Skin epidermis (tissue), 12 donors: ENCODE measurements around the gene COL23A1.
"Not testable (repeated sequence)": the region's sequence is repeated elsewhere in the genome, so short reads cannot be mapped to it uniquely, and the experiment has no call there.

Experiments
- H3K27ac ChIP-seq, 21 experiments: fragments of 200-600 bp; sonication (generic) in 11 of 21; one replicate each; pipeline ENCODE4 v1.5.0; 2020; ENCODE audit warnings: mild to moderate bottlenecking in 3 of 21, inconsistent platforms in 2 of 21, moderate library complexity in 2 of 21
- H3K4me3 ChIP-seq, 7 experiments: fragments of 200-600 bp; sonication (generic) in 2 of 7; one replicate each; pipeline ENCODE4 v1.5.0; 2020; ENCODE audit warnings: inconsistent platforms in 2 of 7, mild to moderate bottlenecking in 2 of 7, moderate library complexity in 1 of 7

Gene COL23A1

DNA sequence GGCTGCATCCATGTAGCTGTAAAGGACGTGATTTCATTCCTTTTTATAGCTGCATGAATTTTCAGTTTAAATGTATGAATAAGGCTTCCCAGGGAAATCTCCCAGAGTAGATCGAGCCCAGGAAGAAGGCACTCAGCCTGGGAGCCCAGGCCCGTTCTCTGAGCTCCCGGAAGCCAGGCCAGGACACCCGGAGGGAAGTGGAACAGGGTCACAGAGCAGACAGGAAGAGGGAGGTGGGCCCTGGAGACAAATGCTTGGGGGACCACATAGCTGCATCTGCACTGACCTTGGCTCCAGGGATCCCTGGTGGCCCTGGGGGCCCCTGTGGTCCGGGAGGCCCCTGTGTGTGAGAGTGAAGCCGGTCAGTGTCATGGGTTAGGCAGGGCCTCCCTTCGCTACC, 337.9 kb downstream of the COL23A1 start:
- no peak overlapping the region for H3K4me3 ChIP-seq
- H3K27ac ChIP-seq: no peak overlapping the region

- H3K27ac ChIP-seq: no peak overlapping the region
- H3K4me3 ChIP-seq: no peak overlapping the region
Observed at GRCh38 chr5:178250263-178250662, 339.9 kb downstream of the COL23A1 start.

- H3K4me3 ChIP-seq: no peak overlapping the region
- H3K27ac ChIP-seq: no peak overlapping the region
Observed at GRCh38 chr5:178249191-178249989, 340.8 kb downstream of the COL23A1 start.

- Histone ChIP-seq H3K4me3 (no peak overlapping the region), H3K27ac (no peak overlapping the region)
Observed at GRCh38 chr5:178248750-178249149, 341.4 kb downstream of the COL23A1 start.

GRCh38 chr5:178247481-178248456, 342.4 kb downstream of the COL23A1 start:
- Histone ChIP-seq H3K27ac (no peak overlapping the region), H3K4me3 (no peak overlapping the region)

DNA sequence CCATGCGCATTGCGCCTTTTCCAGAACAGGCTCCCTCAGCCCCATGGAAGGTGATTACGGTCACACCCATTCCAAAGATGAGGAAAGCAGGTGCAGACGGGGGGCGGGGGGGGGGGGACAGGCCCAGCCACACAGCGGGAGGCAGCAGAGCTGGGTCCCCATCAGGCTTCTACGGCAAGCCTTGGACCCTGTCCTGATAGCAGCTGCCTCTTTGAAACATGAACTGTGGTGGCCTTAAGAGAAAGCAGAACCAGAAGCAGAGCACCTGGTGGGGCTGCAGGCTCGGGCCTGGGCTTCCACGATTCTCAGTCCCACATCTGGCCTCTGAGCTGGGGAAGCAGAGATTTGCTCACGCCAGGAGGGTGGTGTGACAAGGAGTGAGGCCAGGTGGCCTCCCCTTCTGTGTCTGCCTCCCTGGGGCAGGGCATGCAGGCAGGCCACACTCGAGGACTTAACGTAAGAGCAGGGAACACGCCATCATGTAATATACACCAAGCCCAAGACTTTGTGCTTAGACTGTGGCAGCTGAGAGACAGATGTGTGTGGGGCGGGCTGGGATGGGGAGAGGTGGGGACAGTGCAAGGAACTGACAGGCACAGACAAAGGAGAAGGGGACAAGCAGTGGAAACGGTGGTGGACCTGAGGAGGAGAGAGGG, 343.4 kb downstream of the COL23A1 start:
- no peak overlapping the region for H3K4me3 ChIP-seq
- no peak overlapping the region for H3K27ac ChIP-seq

GRCh38 chr5:178245389-178245788, 344.8 kb downstream of the COL23A1 start:
- Histone ChIP-seq H3K4me3 (no peak overlapping the region), H3K27ac (no peak overlapping the region)

DNA sequence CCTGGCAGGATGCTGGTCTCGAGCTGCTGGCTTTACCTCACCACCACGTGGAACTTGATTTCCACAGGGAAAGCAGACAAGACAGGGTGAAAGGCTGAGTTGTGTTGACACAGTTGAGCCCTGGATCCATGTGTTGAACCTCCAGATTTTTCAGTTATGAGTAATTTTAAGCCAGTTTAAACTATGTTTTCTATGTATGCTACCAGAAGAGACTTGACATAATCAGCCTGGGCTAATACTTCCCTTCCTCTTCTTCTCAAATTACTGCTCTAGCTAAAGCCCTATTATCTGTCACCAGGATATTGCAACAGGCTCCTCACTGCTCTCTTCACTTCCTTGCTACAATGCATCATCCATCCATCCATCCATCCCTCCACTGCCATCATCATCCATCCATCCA, 345.6 kb downstream of the COL23A1 start:
- Histone ChIP-seq H3K27ac (no peak overlapping the region), H3K4me3 (no peak overlapping the region)

DNA sequence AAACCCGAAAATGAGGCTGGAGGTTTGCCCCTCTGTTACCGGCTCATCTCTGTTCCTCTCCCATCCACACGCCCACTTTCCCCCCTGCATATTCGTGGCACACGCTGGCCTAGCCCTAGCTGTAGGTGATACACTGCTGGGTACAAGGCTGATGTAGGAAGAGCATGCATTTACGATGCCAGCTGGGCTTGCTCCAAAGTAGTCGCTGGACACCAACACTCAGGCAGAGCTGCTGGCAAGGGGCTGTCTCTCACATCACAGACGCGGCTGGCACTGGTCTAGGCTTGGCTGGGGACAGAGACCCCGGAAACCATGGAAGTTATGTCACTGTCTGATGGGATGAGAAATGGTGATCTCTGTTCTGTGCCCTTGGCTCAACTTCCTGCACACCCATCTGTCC, 347.8 kb downstream of the COL23A1 start:
- Histone ChIP-seq H3K27ac (no peak overlapping the region), H3K4me3 (no peak overlapping the region)

- H3K4me3 ChIP-seq: no peak overlapping the region
- H3K27ac ChIP-seq: peak overlapping the region in 16 of 21 experiments; percentile 12 to 83 (median 50)
Observed at GRCh38 chr5:178241688-178242231, 348.4 kb downstream of the COL23A1 start.

GRCh38 chr5:178241231-178241663, 348.9 kb downstream of the COL23A1 start:
- Histone ChIP-seq H3K4me3 (no peak overlapping the region), H3K27ac (peak overlapping the region in 17 of 21 experiments; percentile 12 to 85 (median 58))

GRCh38 chr5:178240766-178241165, 349.4 kb downstream of the COL23A1 start:
- Histone ChIP-seq H3K4me3 (no peak overlapping the region), H3K27ac (peak overlapping the region in 17 of 21 experiments; percentile 20 to 85 (median 71))

DNA sequence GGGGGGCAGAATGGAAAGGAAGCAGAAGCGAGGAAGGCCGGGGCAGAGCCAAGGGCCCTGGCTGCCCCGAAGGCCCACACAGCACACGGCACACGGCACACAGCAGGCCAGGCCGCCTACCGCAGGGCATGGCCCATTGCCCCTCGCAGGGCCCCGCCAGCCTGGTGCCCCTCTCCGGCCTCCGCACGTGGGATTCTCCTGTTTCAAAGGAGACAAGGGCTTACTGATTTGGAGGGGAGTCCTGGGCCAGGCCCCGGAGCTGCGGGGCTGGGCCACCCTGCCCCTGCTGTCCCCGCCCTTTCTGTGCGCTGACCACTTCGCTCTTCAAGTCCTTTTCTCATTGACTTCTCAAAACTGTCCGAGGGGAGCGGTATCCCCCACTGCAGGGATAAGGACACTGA, 349.9 kb downstream of the COL23A1 start:
- Histone ChIP-seq H3K4me3 (no peak overlapping the region), H3K27ac (peak overlapping the region in 18 of 21 experiments; percentile 20 to 85 (median 70))

DNA sequence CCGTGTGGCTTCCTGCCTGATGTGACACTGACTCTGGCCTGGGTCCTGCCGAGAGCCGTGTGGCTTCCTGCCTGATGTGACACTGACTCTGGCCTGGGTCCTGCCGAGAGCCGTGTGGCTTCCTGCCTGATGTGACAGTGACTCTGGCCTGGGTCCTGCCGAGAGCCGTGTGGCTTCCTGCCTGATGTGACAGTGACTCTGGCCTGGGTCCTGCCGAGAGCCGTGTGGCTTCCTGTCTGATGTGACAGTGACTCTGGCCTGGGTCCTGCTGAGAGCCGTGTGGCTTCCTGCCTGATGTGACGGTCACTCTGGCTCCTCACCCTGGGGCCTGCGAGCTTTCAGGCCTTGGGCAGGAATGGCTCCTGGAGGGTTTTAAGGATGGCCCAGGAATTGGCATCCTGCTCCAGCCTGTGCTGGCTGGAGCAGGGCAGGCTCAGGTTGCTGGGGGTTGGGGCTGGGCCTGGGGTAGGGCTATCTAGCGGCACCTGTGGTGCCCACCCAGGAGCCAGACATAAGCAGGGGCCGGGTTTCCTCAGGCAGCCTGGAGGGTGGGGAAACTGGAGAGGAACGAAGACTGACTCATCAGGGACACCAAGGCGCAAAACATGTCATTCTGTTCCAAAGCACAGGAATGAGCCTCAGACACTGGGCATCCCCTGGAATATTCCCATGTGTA, 350.4 kb downstream of the COL23A1 start:
- not testable (repeated sequence) for H3K4me3 ChIP-seq
- H3K27ac ChIP-seq: peak overlapping the region in 18 of 21 experiments; percentile 20 to 85 (median 70)

GRCh38 chr5:178238711-178239592, 351.2 kb downstream of the COL23A1 start:
- Histone ChIP-seq H3K27ac (peak overlapping the region in 18 of 21 experiments; percentile 11 to 85 (median 68)), H3K4me3 (no peak overlapping the region)

DNA sequence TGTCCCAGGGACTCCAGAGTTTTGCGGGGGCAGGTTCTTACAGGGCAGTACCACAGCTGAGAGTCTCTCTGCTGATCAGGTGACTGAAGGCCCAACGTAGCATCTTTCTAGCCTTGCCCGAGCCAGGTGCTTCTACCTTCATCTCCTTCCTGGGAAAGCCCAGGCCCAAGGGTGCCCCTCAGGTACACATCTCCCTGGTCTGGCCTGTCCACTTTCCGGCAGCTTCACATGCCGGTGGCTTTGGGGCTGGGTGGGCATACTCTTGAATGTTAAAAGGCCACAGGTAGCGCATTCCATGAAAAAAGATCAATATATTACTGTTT, 351.9 kb downstream of the COL23A1 start:
- no peak overlapping the region for H3K4me3 ChIP-seq
- H3K27ac ChIP-seq: peak overlapping the region in 17 of 21 experiments; percentile 11 to 85 (median 69)

- Histone ChIP-seq H3K27ac (peak overlapping the region in 16 of 21 experiments; percentile 4 to 85 (median 62)), H3K4me3 (no peak overlapping the region)
Observed at GRCh38 chr5:178237431-178238312, 352.5 kb downstream of the COL23A1 start.
